Spleen (tissue), 11 donors: ENCODE results near the gene ST3GAL2. TPM values are rescaled to one million over a fixed set of nuclear protein-coding genes. Genes with fewer than 3 reads are reported as not detected.

Experiments
- DNase-seq: peaks from one replicate; pipeline ENCODE4 v3.0.0-alpha.2; 2020
- H3K27ac ChIP-seq, 8 donors: fragments of 200-600 bp; sonication (generic) in 7 of 8; 1 replicate in 4 of 8; 2 replicates in 4 of 8; pipeline versions ENCODE4 v1.5.0 to v1.8.0; 2016 to 2021; ENCODE audit warnings: inconsistent platforms in 4 of 8, mild to moderate bottlenecking in 4 of 8, moderate library complexity in 1 of 8
- H3K27me3 ChIP-seq, 7 donors: fragments of 200-600 bp; sonication (generic) in 6 of 7; replicated peaks in 1 of 7; 1 replicate in 4 of 7; 2 replicates in 3 of 7; pipeline versions ENCODE4 v1.5.0 to v1.8.0; 2016 to 2021; ENCODE audit warnings: inconsistent platforms in 3 of 7, mild to moderate bottlenecking in 1 of 7
- H3K36me3 ChIP-seq, 6 donors: fragments of 200-600 bp; sonication (generic) in 5 of 6; 1 replicate in 4 of 6; 2 replicates in 2 of 6; pipeline versions ENCODE4 v1.5.0 to v1.8.0; 2016 to 2021; ENCODE audit warnings: inconsistent platforms in 2 of 6
- H3K4me1 ChIP-seq, 6 donors: fragments of 200-600 bp; sonication (generic) in 5 of 6; 1 replicate in 3 of 6; 2 replicates in 3 of 6; pipeline versions ENCODE4 v1.5.0 to v1.8.0; 2016 to 2021; ENCODE audit warnings: inconsistent platforms in 3 of 6
- H3K4me3 ChIP-seq, 8 donors: fragments of 200-600 bp; sonication (generic) in 7 of 8; 1 replicate in 4 of 8; 2 replicates in 4 of 8; pipeline versions ENCODE4 v1.5.0 to v1.8.0; 2016 to 2021; ENCODE audit warnings: inconsistent platforms in 4 of 8, mild to moderate bottlenecking in 4 of 8, moderate library complexity in 2 of 8
- H3K9me3 ChIP-seq, 8 donors: fragments of 200-600 bp; sonication (generic) in 7 of 8; 1 replicate in 4 of 8; 2 replicates in 4 of 8; pipeline versions ENCODE4 v1.5.0 to v1.8.0; 2016 to 2021; ENCODE audit warnings: inconsistent platforms in 4 of 8
- POLR2A ChIP-seq, 3 donors: fragments of 450-650 bp; IDR thresholded peaks; one replicate each; pipeline ENCODE4 v1.5.1; 2017; ENCODE audit warnings: antibody characterized with exemption in 3 of 3, mild to moderate bottlenecking in 1 of 3
- POLR2AphosphoS5 ChIP-seq, 3 donors: sonication (generic); formaldehyde crosslinking; IDR thresholded peaks; one replicate each; pipeline ENCODE4 v1.5.1; 2017; ENCODE audit warnings: antibody characterized with exemption in 3 of 3
- WGBS, 5 donors: extraction: QIAGEN DNeasy Blood & Tissue Kit in 3 of 5; methylation state at CpG; one replicate each; pipeline versions ENCODE4 v1.1.5 to v1.1.7; 2013 to 2018; 5-methylcytosine and 5-hydroxymethylcytosine counted together
- intact Hi-C: fragments of 100-400 bp; cut with DNase I; formaldehyde crosslinking; loops from one replicate; pipeline ENCODE4 v1.15.0; 2023; ENCODE audit warnings: low total_unique reads
- polyA plus RNA-seq, 3 donors: library from polyadenylated mRNA; stranded (reverse); fragments of 200-250 nt; gene quantifications; one replicate each; pipeline ENCODE4 v1.2.1, GENCODE V29; 2013
- total RNA-seq, 7 donors: library from RNA; depleted of rRNA in 3 of 7; stranded (reverse); fragments of >200 nt in 3 of 7; fragmentation: NEBNext Ultra II Directional in 4 of 7; extraction: Animal tissue kit (Norgen Biotek cat#: 25700) in 4 of 7; gene quantifications; one replicate each; pipeline versions ENCODE4 v1.1.0 to v1.2.1, GENCODE V29; 2016 to 2021
- TF ChIP-seq, protein P1 (sequence below), 11 experiments: fragments of 200-600 bp in 7 of 11; fragments of 450-650 bp in 4 of 11; sonication (generic) in 4 of 11; IDR thresholded peaks in 8 of 11; conservative IDR thresholded peaks in 3 of 11; 1 replicate in 7 of 11; 2 replicates in 4 of 11; pipeline versions ENCODE4 v1.4.0 to v1.8.0; 2016 to 2021; ENCODE audit warnings: antibody characterized with exemption in 11 of 11, inconsistent platforms in 4 of 11, mild to moderate bottlenecking in 1 of 11
- donor health status: healthy with polysubstance abuse.
- donor health status: DM: no; HTN: no; CAD: no; lungs with moderate emphysema.
- donor health status: DM: no; HTN: no; CAD: no.
- donor health status: Bipolar disorder and iron deficiency.
- donor health status: healthy.
- donor health status: DM: no; HTN: no; CAD: no.
- donor health status: DM: yes; HTN: yes; CAD: no.

Gene ST3GAL2
- total and polyA plus RNA-seq, 10 donors, result 5.2 to 66.9 (median 43.7) TPM

DNA sequence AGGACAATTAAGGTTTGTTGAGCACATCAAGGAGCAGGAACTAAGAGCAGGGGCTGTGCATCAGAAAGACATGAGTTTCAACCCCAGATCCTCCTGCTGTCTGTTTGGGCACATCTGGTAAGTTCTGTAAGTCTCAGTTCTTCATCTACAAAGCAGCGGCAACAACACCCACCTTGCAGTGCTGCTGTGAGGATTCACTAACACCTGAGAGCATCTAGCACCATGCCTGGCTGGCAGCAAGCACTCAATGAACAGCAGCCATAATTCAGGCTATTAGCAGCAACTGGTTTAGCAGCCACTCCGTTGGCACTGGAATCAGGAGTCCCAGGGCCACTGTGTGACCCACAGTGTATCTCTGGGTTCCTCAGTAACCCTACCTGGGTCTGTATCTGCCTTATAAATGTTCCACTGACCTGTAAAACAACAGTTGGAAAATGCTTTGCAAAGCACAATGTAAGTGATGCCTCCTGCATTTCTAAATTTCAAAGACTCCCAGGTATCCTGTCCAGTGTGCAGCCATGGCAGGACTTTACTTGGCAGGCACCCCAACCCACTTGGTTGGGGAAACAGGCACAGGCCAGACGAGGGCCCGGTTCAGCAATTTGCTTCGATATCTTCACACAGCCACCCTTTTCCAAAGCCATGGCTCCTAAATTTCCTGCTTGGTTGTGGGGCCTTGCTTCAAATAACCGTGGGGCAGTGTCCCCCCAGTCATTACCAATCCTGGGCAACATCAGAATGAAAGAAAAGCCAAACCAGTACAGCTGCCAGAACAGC, 4.2 kb downstream of the ST3GAL2 start:
- WGBS, 5 donors, result 74 to 85% (median 78%) methylated on average over 6 of the region's 6 CpGs

DNA sequence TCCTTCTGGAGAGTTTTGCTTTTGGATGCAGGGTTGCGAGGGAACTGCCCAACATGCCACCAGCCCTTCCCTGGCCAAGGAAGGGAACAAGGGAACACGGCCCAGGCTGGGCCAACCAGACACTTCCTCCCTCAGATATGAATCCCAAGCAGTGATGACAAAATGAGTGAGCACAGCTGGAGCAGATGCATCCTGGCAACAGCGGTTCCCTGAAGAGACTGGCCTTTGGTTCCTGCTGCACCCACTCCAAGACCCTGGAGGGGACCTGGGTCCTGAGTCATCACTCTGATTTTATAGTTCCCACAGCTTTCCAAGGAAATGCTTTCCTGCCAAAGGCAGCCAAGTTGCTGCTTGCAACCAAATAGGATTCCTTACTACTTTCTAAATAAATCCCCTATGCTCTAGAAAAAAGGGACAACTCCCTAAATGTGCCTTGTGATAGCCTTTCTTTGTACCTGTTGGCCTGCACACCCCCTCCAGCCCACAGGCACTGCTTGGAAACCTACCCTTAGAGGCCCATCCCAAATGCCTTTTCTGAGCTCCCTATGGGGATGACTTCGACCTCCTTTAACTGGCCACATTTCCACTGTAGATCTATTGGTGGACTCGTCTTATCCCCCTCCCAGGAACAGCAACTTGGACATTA, 5.3 kb downstream of the ST3GAL2 start:
- peak in 2 of 3 donors; percentile 70 to 80 for TF ChIP-seq POLR2AphosphoS5 (IDR thresholded peaks at IDR 0.05)
- TF ChIP-seq, protein P1, sequence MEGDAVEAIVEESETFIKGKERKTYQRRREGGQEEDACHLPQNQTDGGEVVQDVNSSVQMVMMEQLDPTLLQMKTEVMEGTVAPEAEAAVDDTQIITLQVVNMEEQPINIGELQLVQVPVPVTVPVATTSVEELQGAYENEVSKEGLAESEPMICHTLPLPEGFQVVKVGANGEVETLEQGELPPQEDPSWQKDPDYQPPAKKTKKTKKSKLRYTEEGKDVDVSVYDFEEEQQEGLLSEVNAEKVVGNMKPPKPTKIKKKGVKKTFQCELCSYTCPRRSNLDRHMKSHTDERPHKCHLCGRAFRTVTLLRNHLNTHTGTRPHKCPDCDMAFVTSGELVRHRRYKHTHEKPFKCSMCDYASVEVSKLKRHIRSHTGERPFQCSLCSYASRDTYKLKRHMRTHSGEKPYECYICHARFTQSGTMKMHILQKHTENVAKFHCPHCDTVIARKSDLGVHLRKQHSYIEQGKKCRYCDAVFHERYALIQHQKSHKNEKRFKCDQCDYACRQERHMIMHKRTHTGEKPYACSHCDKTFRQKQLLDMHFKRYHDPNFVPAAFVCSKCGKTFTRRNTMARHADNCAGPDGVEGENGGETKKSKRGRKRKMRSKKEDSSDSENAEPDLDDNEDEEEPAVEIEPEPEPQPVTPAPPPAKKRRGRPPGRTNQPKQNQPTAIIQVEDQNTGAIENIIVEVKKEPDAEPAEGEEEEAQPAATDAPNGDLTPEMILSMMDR (IDR thresholded peaks at IDR 0.05 in 8 of 11, conservative IDR thresholded peaks at IDR 0.05 in 3 of 11), result no peak
- no peak for TF ChIP-seq POLR2A (IDR thresholded peaks at IDR 0.05)
- no peak for DNase-seq
- H3K27me3 ChIP-seq, result no peaks in the 10 kb centered on the region
- peak overlapping the region in 7 of 8 donors; percentile 44 to 96 (median 89) for H3K27ac ChIP-seq
- H3K9me3 ChIP-seq, result no peaks in the 10 kb centered on the region
- H3K4me3 ChIP-seq, result peak overlapping the region in 1 of 8 donors; percentile 44
- peaks cover 64 to 100% (median 94%) of the 10 kb centered on the region in 6 donors for H3K4me1 ChIP-seq
- intact Hi-C loops, result loop anchor here (10.0 kb wide), 1 partner anchor 49 kb away; no protein-coding TSS in a partner anchor
- WGBS, 5 donors, result 47 to 55% (median 51%) methylated on average over 5 of the region's 5 CpGs
- H3K36me3 ChIP-seq, result peaks cover 0 to 17% (median 0%) of the 10 kb centered on the region in 6 donors

More for the DNA sequence above, 4.2 kb downstream of the ST3GAL2 start:
- no peak overlapping the region for H3K4me3 ChIP-seq
- no peak for DNase-seq
- H3K36me3 ChIP-seq, result peaks cover 0 to 17% (median 0%) of the 10 kb centered on the region in 6 donors
- no peaks in the 10 kb centered on the region for H3K27me3 ChIP-seq
- H3K9me3 ChIP-seq, result no peaks in the 10 kb centered on the region
- peaks cover 56 to 94% (median 86%) of the 10 kb centered on the region in 6 donors for H3K4me1 ChIP-seq
- H3K27ac ChIP-seq, result peak overlapping the region in 4 of 8 donors; percentile 89 to 96 (median 93)
- no peak for TF ChIP-seq POLR2A (IDR thresholded peaks at IDR 0.05)
- TF ChIP-seq POLR2AphosphoS5 (IDR thresholded peaks at IDR 0.05), result no peak
- TF ChIP-seq, protein P1 (IDR thresholded peaks at IDR 0.05 in 8 of 11, conservative IDR thresholded peaks at IDR 0.05 in 3 of 11), result no peak
- intact Hi-C loops, result loop anchor here (10.0 kb wide), 1 partner anchor 50 kb away; no protein-coding TSS in a partner anchor

DNA sequence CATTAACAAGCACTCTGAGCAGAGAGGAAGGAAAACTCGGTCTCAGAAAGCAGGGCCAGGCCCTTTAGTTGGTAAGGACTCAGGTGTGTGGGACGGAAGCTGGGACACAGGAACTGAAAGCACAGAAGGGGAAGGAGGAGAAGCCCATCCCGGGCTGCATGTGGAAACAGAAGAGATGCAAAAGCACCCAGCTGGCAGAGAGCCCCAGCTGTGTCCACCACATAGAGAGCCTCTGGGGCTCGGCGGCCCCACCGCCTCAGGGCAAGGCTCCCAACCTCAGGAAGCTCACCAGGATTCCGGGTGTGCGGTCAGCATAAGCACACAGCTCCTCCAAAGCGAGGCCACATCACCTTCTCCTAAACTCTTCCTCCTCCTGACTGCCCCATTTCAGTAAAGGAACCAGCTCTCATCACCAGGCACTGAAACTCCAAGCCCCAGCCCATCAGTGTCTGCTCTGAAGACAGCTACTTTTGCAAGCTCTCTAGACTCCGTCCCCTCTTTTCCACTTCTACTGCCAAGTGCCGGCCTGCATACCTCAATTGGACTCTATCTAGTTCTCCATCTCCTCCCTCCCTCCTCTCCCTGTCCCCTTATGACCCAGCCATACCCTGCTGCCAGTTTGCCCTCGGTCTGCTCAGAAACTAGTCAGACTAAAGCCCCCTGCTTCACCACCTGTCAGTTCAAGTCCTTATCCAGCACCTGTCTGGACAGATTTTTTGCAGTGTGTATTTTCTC, 6.0 kb downstream of the ST3GAL2 start:
- H3K9me3 ChIP-seq, result no peaks in the 10 kb centered on the region
- intact Hi-C loops, result loop anchor here (10.0 kb wide), 1 partner anchor 48 kb away; no protein-coding TSS in a partner anchor
- no peak for DNase-seq
- TF ChIP-seq POLR2A (IDR thresholded peaks at IDR 0.05) (no peak), POLR2AphosphoS5 (IDR thresholded peaks at IDR 0.05) (peak; percentile 39 to 63 (median 63))
- H3K27ac ChIP-seq, result peak overlapping the region in 7 of 8 donors; percentile 44 to 96 (median 89)
- H3K36me3 ChIP-seq, result peaks cover 0 to 17% (median 0%) of the 10 kb centered on the region in 6 donors
- peak overlapping the region in 1 of 8 donors; percentile 44 for H3K4me3 ChIP-seq
- no peaks in the 10 kb centered on the region for H3K27me3 ChIP-seq
- peaks cover 66 to 100% (median 96%) of the 10 kb centered on the region in 6 donors for H3K4me1 ChIP-seq
- 27 to 43% (median 30%) methylated on average over 12 of the region's 12 CpGs for WGBS, 5 donors

DNA sequence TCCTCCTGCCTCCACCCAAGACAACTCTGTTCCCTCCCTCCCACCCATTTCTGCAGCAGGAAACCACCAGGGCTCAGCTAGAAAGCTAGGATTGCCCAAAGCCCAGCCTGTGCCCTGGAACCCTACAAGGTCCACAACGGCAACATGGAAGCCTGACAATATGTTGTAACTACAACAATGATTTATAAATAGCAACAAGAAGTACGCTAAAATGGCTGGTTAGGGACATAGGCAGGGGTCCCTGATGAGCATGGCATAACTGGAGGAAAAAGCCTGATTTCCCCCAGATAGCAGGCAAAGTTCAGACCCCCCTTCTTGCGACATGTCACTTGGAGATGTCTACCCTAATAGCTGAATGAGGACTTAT, 6.6 kb downstream of the ST3GAL2 start:
- TF ChIP-seq POLR2A (IDR thresholded peaks at IDR 0.05) (no peak), POLR2AphosphoS5 (IDR thresholded peaks at IDR 0.05) (no peak)
- TF ChIP-seq, protein P1 (IDR thresholded peaks at IDR 0.05 in 8 of 11, conservative IDR thresholded peaks at IDR 0.05 in 3 of 11), result no peak
- Histone ChIP-seq H3K36me3 (peaks cover 0 to 17% (median 0%) of the 10 kb centered on the region in 6 donors), H3K27me3 (no peaks in the 10 kb centered on the region), H3K4me3 (peak overlapping the region in 1 of 8 donors; percentile 44), H3K4me1 (peaks cover 68 to 100% (median 96%) of the 10 kb centered on the region in 6 donors), H3K27ac (peak overlapping the region; percentile 44 to 96 (median 86)), H3K9me3 (no peaks in the 10 kb centered on the region)
- WGBS, 5 donors, result 33 to 49% (median 43%) methylated on average over 3 of the region's 3 CpGs
- DNase-seq, result no peak
- intact Hi-C loops, result loop anchor here (10.0 kb wide), 1 partner anchor 48 kb away; no protein-coding TSS in a partner anchor
